Vagina (tissue), 2 donors: ENCODE results near the gene PCBD2.
"Not testable (repeated sequence)": the region's sequence is repeated elsewhere in the genome, so short reads cannot be mapped to it uniquely, and the experiment has no call there.

Source experiments
- POLR2A ChIP-seq, 2 donors: fragments of 450-650 bp; IDR thresholded peaks; one replicate each; pipeline ENCODE4 v1.6.1; 2017; ENCODE audit warnings: antibody characterized with exemption in 2 of 2, mild to moderate bottlenecking in 2 of 2, moderate library complexity in 2 of 2
- POLR2AphosphoS5 ChIP-seq, 2 donors: sonication (generic); formaldehyde crosslinking; IDR thresholded peaks; one replicate each; pipeline ENCODE4 v1.9.0; 2017; ENCODE audit warnings: antibody characterized with exemption in 2 of 2, mild to moderate bottlenecking in 2 of 2, low read depth in 1 of 2; ENCODE audit not compliant: insufficient read depth in 1 of 2
- TF ChIP-seq, protein P1 (sequence below), 3 experiments: fragments of 450-650 bp in 2 of 3; fragments of 200-600 bp in 1 of 3; sonication (generic) in 1 of 3; IDR thresholded peaks; one replicate each; pipeline ENCODE4 v1.5.1; 2017 to 2019; ENCODE audit warnings: antibody characterized with exemption in 3 of 3, mild to moderate bottlenecking in 2 of 3, moderate library complexity in 2 of 3

DNA sequence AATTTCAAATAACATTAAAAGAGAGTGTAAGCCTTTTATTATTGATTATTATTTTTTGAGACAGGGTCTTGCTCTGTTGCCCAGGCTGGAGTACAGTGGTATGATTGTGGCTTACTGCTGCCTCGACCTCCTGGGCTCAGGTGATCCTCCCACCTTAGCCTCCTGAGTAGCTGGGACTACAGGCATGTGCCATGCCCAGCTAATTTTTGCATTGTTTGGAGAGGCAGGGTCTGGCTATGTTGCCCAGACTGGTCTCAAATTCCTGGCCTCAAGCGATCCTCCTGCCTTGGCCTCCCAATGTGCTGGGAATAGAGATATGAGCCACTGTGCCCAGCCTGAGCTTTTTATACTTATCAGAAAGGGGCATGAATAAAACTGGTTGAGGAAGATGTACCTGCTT is 5.8 kb downstream of the PCBD2 start:
- TF ChIP-seq, protein P1, sequence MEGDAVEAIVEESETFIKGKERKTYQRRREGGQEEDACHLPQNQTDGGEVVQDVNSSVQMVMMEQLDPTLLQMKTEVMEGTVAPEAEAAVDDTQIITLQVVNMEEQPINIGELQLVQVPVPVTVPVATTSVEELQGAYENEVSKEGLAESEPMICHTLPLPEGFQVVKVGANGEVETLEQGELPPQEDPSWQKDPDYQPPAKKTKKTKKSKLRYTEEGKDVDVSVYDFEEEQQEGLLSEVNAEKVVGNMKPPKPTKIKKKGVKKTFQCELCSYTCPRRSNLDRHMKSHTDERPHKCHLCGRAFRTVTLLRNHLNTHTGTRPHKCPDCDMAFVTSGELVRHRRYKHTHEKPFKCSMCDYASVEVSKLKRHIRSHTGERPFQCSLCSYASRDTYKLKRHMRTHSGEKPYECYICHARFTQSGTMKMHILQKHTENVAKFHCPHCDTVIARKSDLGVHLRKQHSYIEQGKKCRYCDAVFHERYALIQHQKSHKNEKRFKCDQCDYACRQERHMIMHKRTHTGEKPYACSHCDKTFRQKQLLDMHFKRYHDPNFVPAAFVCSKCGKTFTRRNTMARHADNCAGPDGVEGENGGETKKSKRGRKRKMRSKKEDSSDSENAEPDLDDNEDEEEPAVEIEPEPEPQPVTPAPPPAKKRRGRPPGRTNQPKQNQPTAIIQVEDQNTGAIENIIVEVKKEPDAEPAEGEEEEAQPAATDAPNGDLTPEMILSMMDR (IDR thresholded peaks at IDR 0.05), result not testable (repeated sequence)
- TF ChIP-seq POLR2AphosphoS5 (IDR thresholded peaks at IDR 0.05; ENCODE audit: insufficient read depth in 1 of 2, low read depth in 1 of 2); POLR2A (IDR thresholded peaks at IDR 0.05): not testable (repeated sequence)
